GM19023 (cell line): ENCODE data around the gene LRP1B.

Experiments used
- ATAC-seq: cut with Tn5 transposase; IDR thresholded peaks from one replicate; pipeline ENCODE4 v1.9.1; 2021; ENCODE audit warnings: mild to moderate bottlenecking, moderate library complexity; ENCODE audit not compliant: unreplicated experiment

Gene LRP1B

GRCh38 chr2:142131010-142131669 lies at the start of gene LRP1B:
LRP1B (minus strand) TSS chr2:142131016; CDS start chr2:142130729, 287 bp downstream.
- peak; percentile 72 for ATAC-seq

GRCh38 chr2:142179686-142180085 lies 48.9 kb upstream of the LRP1B start:
- no peak for ATAC-seq

GRCh38 chr2:142178604-142179003 lies 47.8 kb upstream of the LRP1B start:
- ATAC-seq, result no peak

GRCh38 chr2:142176941-142177340 lies 46.1 kb upstream of the LRP1B start:
- no peak for ATAC-seq

GRCh38 chr2:142175813-142176338 lies 45.1 kb upstream of the LRP1B start:
- no peak for ATAC-seq

- ATAC-seq, result no peak
Measured at GRCh38 chr2:142174176-142174575, 43.4 kb upstream of the LRP1B start.

GRCh38 chr2:142170847-142171246 lies 40.0 kb upstream of the LRP1B start:
- no peak for ATAC-seq

- peak; percentile 96 for ATAC-seq
Measured at GRCh38 chr2:142165790-142166189, 35.0 kb upstream of the LRP1B start.

GRCh38 chr2:142153601-142154000 lies 22.8 kb upstream of the LRP1B start:
- no peak for ATAC-seq

- ATAC-seq, result no peak
Measured at GRCh38 chr2:142150453-142150852, 19.6 kb upstream of the LRP1B start.

GRCh38 chr2:142144547-142144946 lies 13.7 kb upstream of the LRP1B start:
- no peak for ATAC-seq

- no peak for ATAC-seq
Measured at GRCh38 chr2:142142595-142142994, 11.8 kb upstream of the LRP1B start.

- ATAC-seq, result no peak
Measured at GRCh38 chr2:142140434-142140845, 9.6 kb upstream of the LRP1B start.

GRCh38 chr2:142139384-142139783 lies 8.6 kb upstream of the LRP1B start:
- ATAC-seq, result no peak

GRCh38 chr2:142136571-142136970 lies 5.8 kb upstream of the LRP1B start:
- ATAC-seq, result no peak

GRCh38 chr2:142134911-142135310 lies 4.1 kb upstream of the LRP1B start:
- ATAC-seq, result no peak

GRCh38 chr2:142130111-142131009 lies 456 bp downstream of the LRP1B start:
- ATAC-seq, result peak; percentile 60

- no peak for ATAC-seq
Measured at GRCh38 chr2:142128105-142128504, 2.7 kb downstream of the LRP1B start.

GRCh38 chr2:142127248-142127647 lies 3.6 kb downstream of the LRP1B start:
- ATAC-seq, result no peak

GRCh38 chr2:142124706-142125105 lies 6.1 kb downstream of the LRP1B start:
- ATAC-seq, result no peak

GRCh38 chr2:142119347-142119746 lies 11.5 kb downstream of the LRP1B start:
- no peak for ATAC-seq

- ATAC-seq, result no peak
Measured at GRCh38 chr2:142112757-142113221, 18.0 kb downstream of the LRP1B start.
